ENCODE results near the gene JUNB. TPM values are rescaled to one million over a fixed set of nuclear protein-coding genes. Genes with fewer than 3 reads are reported as not detected.

The JUNB gene
- total and polyA plus RNA-seq, 4 donors = 111 to 689 (median 163) TPM

GRCh38 chr19:12821761-12822160 is 30.5 kb downstream of the JUNB start:
- Histone ChIP-seq H3K4me1 (ENCODE audit: control insufficient read depth in 5 of 5, insufficient read depth in 5 of 5, low read length in 5 of 5) (peaks cover 0 to 5% (median 0%) of the 10 kb centered on the region in 5 donors), H3K9ac (ENCODE audit: insufficient read depth in 1 of 2, low read length in 2 of 2) (no peak overlapping the region), H3K9me3 (ENCODE audit: control insufficient read depth in 4 of 4, insufficient read depth in 3 of 4, low read length in 3 of 4) (peaks cover 0 to 4% (median 1%) of the 10 kb centered on the region in 4 donors), H3K27ac (ENCODE audit: low read depth in 1 of 2, low read length in 1 of 2) (no peak overlapping the region), H3K4me3 (no peak overlapping the region), H3K27me3 (ENCODE audit: control insufficient read depth in 3 of 3, insufficient read depth in 3 of 3, low read length in 2 of 3) (peaks cover 0 to 5% (median 0%) of the 10 kb centered on the region in 3 donors), H3K36me3 (ENCODE audit: control insufficient read depth in 4 of 4, insufficient read depth in 4 of 4, low read length in 4 of 4) (no peaks in the 10 kb centered on the region)
- WGBS, 2 donors = 87 to 92% methylated on average over 2 of the region's 2 CpGs
- ATAC-seq (ENCODE audit: insufficient read depth, low FRiP score) (no peak), DNase-seq (no peak)
- TF ChIP-seq CTCF (IDR thresholded peaks at IDR 0.05; ENCODE audit: control extremely low read depth, extremely low read depth) = no peak

- H3K4me1 ChIP-seq (ENCODE audit: control insufficient read depth in 5 of 5, insufficient read depth in 5 of 5, low read length in 5 of 5) = peaks cover 0 to 8% (median 0%) of the 10 kb centered on the region in 5 donors
- no peak for ATAC-seq (ENCODE audit: insufficient read depth, low FRiP score)
- no peak for TF ChIP-seq CTCF (IDR thresholded peaks at IDR 0.05; ENCODE audit: control extremely low read depth, extremely low read depth)
- no peak overlapping the region for H3K4me3 ChIP-seq
- DNase-seq = peak in 2 of 3 donors; percentile 13 to 48
- H3K36me3 ChIP-seq (ENCODE audit: control insufficient read depth in 4 of 4, insufficient read depth in 4 of 4, low read length in 4 of 4) = no peaks in the 10 kb centered on the region
- H3K9me3 ChIP-seq (ENCODE audit: control insufficient read depth in 4 of 4, insufficient read depth in 3 of 4, low read length in 3 of 4) = peaks cover 0 to 4% (median 1%) of the 10 kb centered on the region in 4 donors
- no peak overlapping the region for H3K9ac ChIP-seq (ENCODE audit: insufficient read depth in 1 of 2, low read length in 2 of 2)
- H3K27ac ChIP-seq (ENCODE audit: low read depth in 1 of 2, low read length in 1 of 2) = no peak overlapping the region
- WGBS, 2 donors = 5 to 7% methylated on average over 41 to 46 of the region's 46 CpGs
- peaks cover 5 to 10% (median 5%) of the 10 kb centered on the region in 3 donors for H3K27me3 ChIP-seq (ENCODE audit: control insufficient read depth in 3 of 3, insufficient read depth in 3 of 3, low read length in 2 of 3)
Observed at GRCh38 chr19:12825254-12826131, 34.2 kb downstream of the JUNB start.

GRCh38 chr19:12828494-12828893 is 37.2 kb downstream of the JUNB start:
- WGBS, 2 donors = 6 to 8% methylated on average over 23 of the region's 23 CpGs
- Histone ChIP-seq H3K27ac (ENCODE audit: low read depth in 1 of 2, low read length in 1 of 2) (no peak overlapping the region), H3K36me3 (ENCODE audit: control insufficient read depth in 4 of 4, insufficient read depth in 4 of 4, low read length in 4 of 4) (no peaks in the 10 kb centered on the region), H3K9me3 (ENCODE audit: control insufficient read depth in 4 of 4, insufficient read depth in 3 of 4, low read length in 3 of 4) (no peaks in the 10 kb centered on the region), H3K4me1 (ENCODE audit: control insufficient read depth in 5 of 5, insufficient read depth in 5 of 5, low read length in 5 of 5) (peaks cover 0 to 10% (median 0%) of the 10 kb centered on the region in 5 donors), H3K9ac (ENCODE audit: insufficient read depth in 1 of 2, low read length in 2 of 2) (no peak overlapping the region), H3K27me3 (ENCODE audit: control insufficient read depth in 3 of 3, insufficient read depth in 3 of 3, low read length in 2 of 3) (peaks cover 5 to 24% (median 21%) of the 10 kb centered on the region in 3 donors), H3K4me3 (no peak overlapping the region)
- ATAC-seq (ENCODE audit: insufficient read depth, low FRiP score) (no peak), DNase-seq (peak in 1 of 3 donors; percentile 31)
- TF ChIP-seq CTCF (IDR thresholded peaks at IDR 0.05; ENCODE audit: control extremely low read depth, extremely low read depth) = no peak
